HG03558 (cell line): Measurements from ENCODE around the gene PKLR.

Experiments
- ATAC-seq: cut with Tn5 transposase; IDR thresholded peaks from one replicate; pipeline ENCODE4 v1.9.1; 2021; ENCODE audit warnings: moderate number of reproducible peaks; ENCODE audit not compliant: unreplicated experiment; ENCODE audit errors: extremely low read depth

The PKLR gene

DNA sequence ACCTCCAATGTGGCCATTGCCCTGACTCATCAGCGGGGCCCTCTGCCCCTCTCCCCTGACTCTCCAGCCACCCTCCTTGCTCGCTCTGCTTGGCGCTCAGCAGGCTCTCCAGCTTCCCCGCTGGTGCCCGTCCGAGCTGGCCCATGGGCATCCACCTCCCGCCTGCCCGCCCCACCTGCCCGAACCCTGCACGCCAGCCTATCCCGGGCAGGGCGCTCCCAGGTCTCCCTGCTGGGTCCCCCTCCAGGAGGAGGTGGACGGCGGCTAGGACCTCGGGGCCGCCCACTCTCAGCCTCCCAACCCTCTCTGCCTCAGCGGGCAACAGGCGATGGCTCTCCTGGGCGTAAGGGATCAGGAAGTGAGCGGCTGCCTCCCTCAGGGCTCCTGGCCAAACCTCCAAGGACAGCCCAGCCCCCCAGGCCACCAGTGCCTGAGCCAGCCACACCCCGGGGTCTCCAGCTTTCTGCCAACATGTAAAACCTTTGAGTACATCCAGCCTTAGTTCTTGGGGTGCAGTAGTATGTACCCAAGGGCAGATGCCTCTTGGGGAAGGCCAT is 13.2 kb downstream of the PKLR start:
- ATAC-seq = no peak

GRCh38 chr1:155286544-155286943 is 14.7 kb downstream of the PKLR start:
- no peak for ATAC-seq

GRCh38 chr1:155285631-155286044 is 15.6 kb downstream of the PKLR start:
- no peak for ATAC-seq

GRCh38 chr1:155285063-155285462 is 16.2 kb downstream of the PKLR start:
- no peak for ATAC-seq

DNA sequence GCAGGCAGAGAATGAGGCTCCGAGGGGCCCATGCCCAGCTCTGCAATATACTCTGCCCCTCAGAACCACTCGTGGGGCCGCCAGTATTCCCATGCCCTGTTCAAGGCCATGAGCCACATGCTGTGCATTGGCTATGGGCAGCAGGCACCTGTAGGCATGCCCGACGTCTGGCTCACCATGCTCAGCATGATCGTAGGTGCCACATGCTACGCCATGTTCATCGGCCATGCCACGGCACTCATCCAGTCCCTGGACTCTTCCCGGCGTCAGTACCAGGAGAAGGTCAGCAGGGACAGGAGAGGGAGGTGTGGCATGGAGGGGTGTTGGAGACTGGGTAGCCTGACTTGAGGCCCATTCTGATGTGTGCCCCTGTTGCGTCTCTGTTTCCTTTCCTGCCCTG is 16.8 kb downstream of the PKLR start:
- ATAC-seq = no peak

GRCh38 chr1:155282488-155283091 is 18.6 kb downstream of the PKLR start:
- no peak for ATAC-seq

- ATAC-seq = no peak
Observed at GRCh38 chr1:155279268-155279667, 22.0 kb downstream of the PKLR start.

- ATAC-seq = no peak
Observed at GRCh38 chr1:155278689-155279160, 22.5 kb downstream of the PKLR start.

GRCh38 chr1:155277902-155278688 is 23.1 kb downstream of the PKLR start:
- ATAC-seq = no peak

DNA sequence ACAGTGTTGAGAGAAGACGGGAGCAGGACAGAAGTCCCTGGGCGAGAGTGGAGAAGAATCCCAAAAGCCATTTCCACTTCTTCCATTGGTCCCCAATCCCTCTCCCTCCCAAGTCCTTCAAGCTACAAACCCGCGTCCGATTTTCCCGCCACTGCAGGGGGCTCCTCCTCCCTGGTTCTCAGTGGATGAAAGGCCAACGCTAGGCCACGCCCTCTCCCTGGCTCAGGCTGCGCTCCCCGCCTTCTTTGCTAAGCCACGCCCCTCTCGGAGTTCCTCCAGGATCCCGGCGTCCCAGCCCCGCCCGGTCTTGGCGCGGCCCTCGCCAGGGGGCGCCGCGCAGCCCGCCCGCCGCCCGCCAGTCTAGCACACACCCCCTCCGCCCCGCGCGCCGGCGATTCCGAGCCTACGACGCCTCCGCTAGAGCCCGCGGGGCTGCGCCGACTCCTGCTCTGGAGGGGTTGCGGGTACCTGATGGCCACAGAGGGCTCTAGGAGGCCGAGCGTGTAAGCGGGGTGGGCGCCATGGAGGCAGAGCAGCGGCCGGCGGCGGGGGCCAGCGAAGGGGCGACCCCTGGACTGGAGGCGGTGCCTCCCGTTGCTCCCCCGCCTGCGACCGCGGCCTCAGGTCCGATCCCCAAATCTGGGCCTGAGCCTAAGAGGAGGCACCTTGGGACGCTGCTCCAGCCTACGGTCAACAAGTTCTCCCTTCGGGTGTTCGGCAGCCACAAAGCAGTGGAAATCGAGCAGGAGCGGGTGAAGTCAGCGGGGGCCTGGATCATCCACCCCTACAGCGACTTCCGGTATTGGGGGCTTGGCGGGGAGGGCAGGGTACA is 24.0 kb downstream of the PKLR start, which contains the start of gene HCN3:
TSS of gene HCN3 (plus strand) at position 394 of the 832 bp plus-strand sequence. CDS start at position 522, 128 bp downstream.
- ATAC-seq = no peak

- peak; percentile 55 for ATAC-seq
Observed at GRCh38 chr1:155273343-155274245, 27.6 kb downstream of the PKLR start, which contains the start of gene CLK2. TSS of gene CLK2 (minus strand) at chr1:155273504. CDS start at chr1:155270977, 2,527 bp downstream.

- peak; percentile 7 for ATAC-seq
Observed at GRCh38 chr1:155272466-155273342, 28.5 kb downstream of the PKLR start.

- no peak for ATAC-seq
Observed at GRCh38 chr1:155269381-155269780, 31.9 kb downstream of the PKLR start.

DNA sequence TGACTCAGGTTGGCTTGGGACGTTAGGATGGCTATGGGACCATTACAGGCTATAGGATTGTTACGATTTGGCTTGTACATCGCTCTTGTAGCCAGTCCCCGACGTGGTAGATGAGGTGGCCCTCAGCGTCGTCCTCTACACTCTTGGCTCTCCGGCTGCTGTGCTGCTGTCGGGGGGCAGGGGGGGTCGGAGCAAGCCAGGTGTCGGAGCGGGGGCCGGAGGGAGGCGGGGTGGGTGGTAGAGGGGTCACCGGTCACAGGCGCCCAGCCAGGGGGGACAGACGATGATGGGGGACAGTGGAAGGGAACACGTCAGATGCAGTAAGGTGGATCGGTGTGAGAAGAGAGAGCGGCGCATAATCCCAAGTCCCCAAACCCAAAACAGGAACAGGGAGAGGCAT is 32.6 kb downstream of the PKLR start:
- ATAC-seq = no peak

- no peak for ATAC-seq
Observed at GRCh38 chr1:155267373-155267772, 33.9 kb downstream of the PKLR start.

GRCh38 chr1:155266553-155266952 is 34.7 kb downstream of the PKLR start:
- ATAC-seq = no peak

DNA sequence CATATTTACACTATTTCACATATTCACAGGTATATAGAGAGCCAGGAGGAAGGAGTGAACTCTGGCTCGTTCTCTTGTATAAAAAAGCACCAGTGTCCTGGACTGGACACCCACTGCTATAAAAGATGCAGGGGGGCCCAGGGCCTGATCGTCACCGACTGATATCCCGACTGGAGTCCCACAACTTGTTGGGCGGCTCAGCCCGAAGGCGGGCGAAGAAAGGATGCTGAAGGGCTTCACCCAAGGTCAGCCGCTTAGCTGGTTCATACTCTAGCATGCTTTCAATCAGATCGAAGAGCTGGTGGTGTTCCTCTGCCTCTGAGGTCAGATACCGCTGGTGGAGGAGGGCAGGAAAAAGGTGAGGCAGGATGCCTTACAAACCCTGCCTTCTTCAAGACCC is 38.2 kb downstream of the PKLR start:
- ATAC-seq = no peak
